Smooth muscle cell (in vitro differentiated cells): ENCODE measurements around the gene MACROH2A2. TPM values are rescaled to one million over a fixed set of nuclear protein-coding genes. Genes with fewer than 3 reads are reported as not detected.

Experiments
- DNase-seq: peaks from one replicate; lab custom pipeline; 2025; ENCODE audit not compliant: unreplicated experiment; lab: John Stamatoyannopoulos, UW
- H2AFZ ChIP-seq: fragments of 200-600 bp; sonication (generic); 2 replicates; pipeline ENCODE4 v1.6.0; 2016; ENCODE audit warnings: antibody characterized with exemption, low read depth, mild to moderate bottlenecking
- H3F3A ChIP-seq: fragments of 200-600 bp; sonication (generic); 2 replicates; pipeline ENCODE4 v1.6.0; 2017; ENCODE audit warnings: antibody characterized with exemption, low read depth
- H3K27ac ChIP-seq: fragments of 200-600 bp; sonication (generic); 2 replicates; pipeline ENCODE4 v1.5.1; 2016; ENCODE audit warnings: low read depth, mild to moderate bottlenecking
- H3K27me3 ChIP-seq: fragments of 200-600 bp; sonication (generic); 2 replicates; pipeline ENCODE4 v1.6.1; 2016; ENCODE audit warnings: low read depth, mild to moderate bottlenecking
- H3K36me3 ChIP-seq: fragments of 200-600 bp; sonication (generic); 2 replicates; pipeline ENCODE4 v1.5.1; 2016; ENCODE audit warnings: low read depth
- H3K4me1 ChIP-seq: fragments of 200-600 bp; sonication (generic); 2 replicates; pipeline ENCODE4 v1.5.1; 2016; ENCODE audit warnings: low read depth
- H3K4me2 ChIP-seq: fragments of 200-600 bp; sonication (generic); 2 replicates; pipeline ENCODE4 v1.6.0; 2016; ENCODE audit warnings: mild to moderate bottlenecking
- H3K4me3 ChIP-seq: fragments of 200-600 bp; sonication (generic); 2 replicates; pipeline ENCODE4 v1.5.1; 2016; ENCODE audit warnings: mild to moderate bottlenecking
- H3K79me2 ChIP-seq: fragments of 200-600 bp; sonication (generic); 2 replicates; pipeline ENCODE4 v1.6.0; 2016; ENCODE audit warnings: low read depth, mild to moderate bottlenecking
- H3K9ac ChIP-seq: fragments of 200-600 bp; sonication (generic); 2 replicates; pipeline ENCODE4 v1.6.0; 2016; ENCODE audit warnings: low read depth
- H3K9me3 ChIP-seq: fragments of 200-600 bp; sonication (generic); replicated peaks from 2 replicates; pipeline ENCODE4 v1.5.1; 2016; ENCODE audit warnings: low read depth
- H4K20me1 ChIP-seq: fragments of 200-600 bp; sonication (generic); 2 replicates; pipeline ENCODE4 v1.6.0; 2016; ENCODE audit warnings: low read depth
- WGBS: methylation state at CpG from one replicate; pipeline ENCODE4 v1.1.7; 2016; ENCODE audit warnings: low lambda C conversion rate; 5-methylcytosine and 5-hydroxymethylcytosine counted together
- polyA plus RNA-seq: library from polyadenylated mRNA; unstranded; fragments of >200 nt; fragmentation: Nextera tagmentation; extraction: Ambion mirVana; gene quantifications from 2 replicates; pipeline ENCODE4 v1.2.1, GENCODE V29; 2016
- total RNA-seq: library from RNA; depleted of rRNA; stranded (reverse); fragments of >200 nt; gene quantifications from 2 replicates; pipeline ENCODE4 v1.2.3, GENCODE V29; 2014
- TF ChIP-seq, protein P1 (sequence below): fragments of 200-600 bp; sonication (generic); IDR thresholded peaks from 2 replicates; pipeline ENCODE4 v1.5.1; 2017; ENCODE audit warnings: borderline replicate concordance, mild to moderate bottlenecking, antibody characterized with exemption; ENCODE audit not compliant: insufficient read depth, poor library complexity, severe bottlenecking

MACROH2A2 gene
- total and polyA plus RNA-seq, 2 experiments from 2014 or later = 13.4 to 14.0 TPM

DNA sequence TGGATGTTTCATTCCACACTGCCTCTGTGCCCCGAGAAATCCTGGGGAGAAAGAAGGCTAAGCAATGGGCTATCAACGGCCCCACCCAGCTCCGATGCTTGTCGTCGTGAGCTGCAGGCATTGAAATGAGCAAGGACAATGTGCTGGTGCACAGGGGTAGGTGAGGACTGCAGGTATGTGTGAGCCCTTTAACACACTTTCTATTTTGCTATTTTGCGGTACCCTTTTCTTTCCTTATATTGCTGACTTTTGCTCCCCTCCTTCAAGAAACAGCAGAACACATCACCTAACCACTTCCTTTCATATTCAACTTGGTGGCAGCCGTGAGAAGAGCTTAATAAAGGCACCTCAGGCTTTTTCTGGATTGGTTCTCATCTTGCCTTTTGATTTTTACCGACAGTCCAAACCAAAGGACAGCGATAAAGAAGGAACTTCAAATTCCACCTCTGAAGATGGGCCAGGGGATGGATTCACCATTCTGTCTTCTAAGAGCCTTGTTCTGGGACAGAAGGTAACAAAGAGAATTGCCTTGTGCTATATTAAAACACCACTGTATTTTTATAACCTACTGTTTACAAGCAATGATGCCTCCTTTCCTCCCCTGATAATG is 40.8 kb downstream of the MACROH2A2 start:
- Histone ChIP-seq H3K27ac (no peak overlapping the region), H3K4me1 (no peaks in the 10 kb centered on the region), H3K4me3 (no peak overlapping the region), H3K4me2 (no peak overlapping the region), H3K27me3 (no peaks in the 10 kb centered on the region), H3K36me3 (no peaks in the 10 kb centered on the region), H3F3A (no peaks in the 10 kb centered on the region), H4K20me1 (no peaks in the 10 kb centered on the region), H2AFZ (no peak overlapping the region), H3K9me3 (no peaks in the 10 kb centered on the region), H3K79me2 (no peaks in the 10 kb centered on the region), H3K9ac (no peak overlapping the region)
- no peak for DNase-seq
- TF ChIP-seq, protein P1, sequence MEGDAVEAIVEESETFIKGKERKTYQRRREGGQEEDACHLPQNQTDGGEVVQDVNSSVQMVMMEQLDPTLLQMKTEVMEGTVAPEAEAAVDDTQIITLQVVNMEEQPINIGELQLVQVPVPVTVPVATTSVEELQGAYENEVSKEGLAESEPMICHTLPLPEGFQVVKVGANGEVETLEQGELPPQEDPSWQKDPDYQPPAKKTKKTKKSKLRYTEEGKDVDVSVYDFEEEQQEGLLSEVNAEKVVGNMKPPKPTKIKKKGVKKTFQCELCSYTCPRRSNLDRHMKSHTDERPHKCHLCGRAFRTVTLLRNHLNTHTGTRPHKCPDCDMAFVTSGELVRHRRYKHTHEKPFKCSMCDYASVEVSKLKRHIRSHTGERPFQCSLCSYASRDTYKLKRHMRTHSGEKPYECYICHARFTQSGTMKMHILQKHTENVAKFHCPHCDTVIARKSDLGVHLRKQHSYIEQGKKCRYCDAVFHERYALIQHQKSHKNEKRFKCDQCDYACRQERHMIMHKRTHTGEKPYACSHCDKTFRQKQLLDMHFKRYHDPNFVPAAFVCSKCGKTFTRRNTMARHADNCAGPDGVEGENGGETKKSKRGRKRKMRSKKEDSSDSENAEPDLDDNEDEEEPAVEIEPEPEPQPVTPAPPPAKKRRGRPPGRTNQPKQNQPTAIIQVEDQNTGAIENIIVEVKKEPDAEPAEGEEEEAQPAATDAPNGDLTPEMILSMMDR = no peak
- WGBS = 90% methylated on average over 9 of the region's 9 CpGs

DNA sequence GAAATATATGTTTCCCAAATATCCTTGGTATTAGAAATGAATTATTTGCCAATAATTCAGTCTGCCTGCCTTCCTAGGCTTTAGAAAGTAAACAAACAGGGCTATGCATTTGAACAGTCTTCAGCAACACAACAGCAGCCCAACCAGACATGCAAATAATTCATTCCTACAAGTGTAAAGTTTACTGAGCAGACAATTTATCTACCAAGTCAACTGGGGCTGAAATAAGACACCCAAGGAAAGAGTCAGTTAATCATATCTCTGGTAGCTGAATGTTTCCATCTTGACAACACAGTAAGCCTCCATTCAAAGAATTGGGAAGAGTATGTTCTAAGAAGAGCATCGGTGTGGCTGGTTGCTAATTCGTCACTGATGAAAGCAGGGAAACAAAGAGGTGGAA is 41.6 kb downstream of the MACROH2A2 start:
- no peaks in the 10 kb centered on the region for H3K9me3 ChIP-seq
- H4K20me1 ChIP-seq = no peaks in the 10 kb centered on the region
- no peak overlapping the region for H2AFZ ChIP-seq
- H3K4me2 ChIP-seq = no peak overlapping the region
- 62% methylated on average over 2 of the region's 2 CpGs for WGBS
- H3K4me1 ChIP-seq = no peaks in the 10 kb centered on the region
- H3K27ac ChIP-seq = no peak overlapping the region
- no peaks in the 10 kb centered on the region for H3F3A ChIP-seq
- H3K36me3 ChIP-seq = no peaks in the 10 kb centered on the region
- no peaks in the 10 kb centered on the region for H3K27me3 ChIP-seq
- TF ChIP-seq, protein P1 = no peak
- no peak overlapping the region for H3K4me3 ChIP-seq
- H3K79me2 ChIP-seq = no peaks in the 10 kb centered on the region
- H3K9ac ChIP-seq = no peak overlapping the region
- no peak for DNase-seq

DNA sequence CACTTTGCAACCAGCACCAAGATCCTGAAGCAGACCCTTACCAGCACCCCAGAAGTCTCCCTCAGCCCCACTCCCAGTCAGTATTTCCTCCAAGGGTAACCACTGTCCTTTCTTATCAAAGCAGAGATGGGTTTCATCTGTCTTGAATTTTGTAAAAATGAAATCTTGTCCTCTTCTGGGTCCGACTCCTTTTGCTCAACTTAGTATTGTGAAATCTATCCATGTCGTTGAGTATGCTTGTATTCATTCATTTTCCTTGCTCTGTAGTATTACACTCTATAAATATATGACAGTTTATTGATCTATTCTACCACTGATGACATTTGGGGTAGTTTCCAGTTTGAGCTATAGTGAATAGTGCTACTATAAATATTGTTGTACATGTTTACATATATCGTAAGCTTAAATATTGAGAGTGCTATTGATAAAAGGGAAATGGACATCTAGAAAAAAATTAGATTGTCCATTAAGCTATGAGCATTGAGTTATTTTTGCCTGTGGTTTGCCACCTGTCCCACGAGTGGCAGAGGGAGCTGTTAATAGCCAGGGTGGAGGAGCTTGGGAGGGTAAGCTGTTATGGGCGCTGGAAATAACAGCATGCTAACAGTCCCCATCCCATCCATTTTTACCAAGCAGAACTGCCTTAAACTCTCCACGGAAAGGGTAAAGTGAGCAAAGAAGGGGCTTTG is 43.5 kb downstream of the MACROH2A2 start:
- H3K36me3 ChIP-seq = no peaks in the 10 kb centered on the region
- H3K27ac ChIP-seq = no peak overlapping the region
- H2AFZ ChIP-seq = no peak overlapping the region
- DNase-seq = no peak
- TF ChIP-seq, protein P1 = no peak
- H3K4me1 ChIP-seq = no peaks in the 10 kb centered on the region
- WGBS = 96% methylated on average over 6 of the region's 6 CpGs
- no peaks in the 10 kb centered on the region for H3K27me3 ChIP-seq
- no peak overlapping the region for H3K4me3 ChIP-seq
- H3K79me2 ChIP-seq = no peaks in the 10 kb centered on the region
- no peaks in the 10 kb centered on the region for H3F3A ChIP-seq
- H3K4me2 ChIP-seq = no peak overlapping the region
- H3K9me3 ChIP-seq = no peaks in the 10 kb centered on the region
- no peaks in the 10 kb centered on the region for H4K20me1 ChIP-seq
- no peak overlapping the region for H3K9ac ChIP-seq
